Osteocyte (in vitro differentiated cells): ENCODE results near the gene TAAR1. TPM values are rescaled to one million over a fixed set of nuclear protein-coding genes. Genes with fewer than 3 reads are reported as not detected.

Experiments used
- DNase-seq: peaks from one replicate; pipeline ENCODE4 v3.0.0; 2021; ENCODE audit warnings: mixed read lengths; ENCODE audit not compliant: unreplicated experiment; ENCODE audit errors: extremely low spot score
- H3K27ac Mint-ChIP-seq: one replicate; pipeline ENCODE4 v1.8.0; 2021; ENCODE audit warnings: mild to moderate bottlenecking, mixed read lengths; ENCODE audit not compliant: unreplicated experiment
- H3K27me3 Mint-ChIP-seq: one replicate; pipeline ENCODE4 v1.8.0; 2021; ENCODE audit warnings: mixed read lengths; ENCODE audit not compliant: unreplicated experiment
- H3K36me3 Mint-ChIP-seq: one replicate; pipeline ENCODE4 v1.8.0; 2021; ENCODE audit warnings: mixed read lengths; ENCODE audit not compliant: unreplicated experiment
- H3K4me1 Mint-ChIP-seq: one replicate; pipeline ENCODE4 v1.8.0; 2021; ENCODE audit warnings: mixed read lengths; ENCODE audit not compliant: unreplicated experiment
- H3K4me3 Mint-ChIP-seq: one replicate; pipeline ENCODE4 v1.8.0; 2021; ENCODE audit warnings: mild to moderate bottlenecking, moderate library complexity, mixed read lengths; ENCODE audit not compliant: unreplicated experiment
- H3K9me3 Mint-ChIP-seq: one replicate; pipeline ENCODE4 v1.8.0; 2021; ENCODE audit warnings: mixed read lengths; ENCODE audit not compliant: unreplicated experiment
- total RNA-seq: library from RNA; stranded (reverse); gene quantifications from 2 replicates; pipeline ENCODE4 v1.2.1, GENCODE V29; 2021
- TF ChIP-seq, protein P1 (sequence below): fragments of 200-600 bp; sonication (generic); IDR thresholded peaks from 2 replicates; pipeline ENCODE4 v1.5.0; 2021; ENCODE audit warnings: antibody characterized with exemption, mild to moderate bottlenecking, moderate library complexity

The TAAR1 gene
- total RNA-seq, 1 donor from 2014 or later: not detected

DNA sequence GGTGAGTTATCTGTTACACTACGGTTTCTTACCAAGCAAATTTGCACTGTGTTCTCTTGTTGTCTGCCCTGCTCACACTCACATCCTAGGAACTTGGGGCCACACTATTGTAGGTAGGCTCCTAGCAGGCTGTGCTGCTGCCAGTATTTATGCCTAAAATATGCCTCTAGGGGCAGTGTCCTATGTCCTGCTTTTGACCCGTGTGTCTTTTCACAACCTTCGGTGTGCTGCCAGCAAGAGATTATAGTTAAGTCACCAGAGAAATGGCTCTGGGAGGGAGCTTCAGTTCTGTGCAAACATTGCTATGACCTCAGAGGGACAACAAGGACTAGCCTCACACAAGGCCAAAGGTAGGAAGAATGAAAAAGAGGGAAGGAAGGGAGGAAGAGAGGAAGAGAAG lies 60.5 kb downstream of the TAAR1 start:
- DNase-seq: no peak
- TF ChIP-seq, protein P1, sequence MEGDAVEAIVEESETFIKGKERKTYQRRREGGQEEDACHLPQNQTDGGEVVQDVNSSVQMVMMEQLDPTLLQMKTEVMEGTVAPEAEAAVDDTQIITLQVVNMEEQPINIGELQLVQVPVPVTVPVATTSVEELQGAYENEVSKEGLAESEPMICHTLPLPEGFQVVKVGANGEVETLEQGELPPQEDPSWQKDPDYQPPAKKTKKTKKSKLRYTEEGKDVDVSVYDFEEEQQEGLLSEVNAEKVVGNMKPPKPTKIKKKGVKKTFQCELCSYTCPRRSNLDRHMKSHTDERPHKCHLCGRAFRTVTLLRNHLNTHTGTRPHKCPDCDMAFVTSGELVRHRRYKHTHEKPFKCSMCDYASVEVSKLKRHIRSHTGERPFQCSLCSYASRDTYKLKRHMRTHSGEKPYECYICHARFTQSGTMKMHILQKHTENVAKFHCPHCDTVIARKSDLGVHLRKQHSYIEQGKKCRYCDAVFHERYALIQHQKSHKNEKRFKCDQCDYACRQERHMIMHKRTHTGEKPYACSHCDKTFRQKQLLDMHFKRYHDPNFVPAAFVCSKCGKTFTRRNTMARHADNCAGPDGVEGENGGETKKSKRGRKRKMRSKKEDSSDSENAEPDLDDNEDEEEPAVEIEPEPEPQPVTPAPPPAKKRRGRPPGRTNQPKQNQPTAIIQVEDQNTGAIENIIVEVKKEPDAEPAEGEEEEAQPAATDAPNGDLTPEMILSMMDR: no peak

DNA sequence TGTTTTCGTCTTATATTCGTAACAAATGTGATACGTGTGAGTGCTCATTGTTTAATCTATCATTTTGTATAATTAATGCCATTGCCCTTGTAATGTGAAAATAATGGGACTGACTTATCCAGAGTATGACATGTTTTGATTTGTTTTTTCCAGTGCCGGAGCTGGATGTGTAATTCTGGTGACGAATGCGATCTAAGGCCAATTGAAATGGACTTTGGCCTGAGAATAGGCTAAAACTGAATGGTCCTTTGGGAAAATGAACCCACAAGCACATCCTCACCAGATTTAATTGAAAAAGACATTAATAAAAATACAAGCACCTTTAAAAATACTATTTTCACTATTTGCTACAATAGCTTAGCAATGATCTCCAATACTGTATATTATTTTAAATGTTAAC lies 62.8 kb downstream of the TAAR1 start:
- Mint-ChIP-seq H3K4me1 (no peaks in the 10 kb centered on the region), H3K27me3 (peaks cover 44% of the 10 kb centered on the region), H3K4me3 (no peak overlapping the region), H3K27ac (no peak overlapping the region), H3K36me3 (no peaks in the 10 kb centered on the region), H3K9me3 (no peaks in the 10 kb centered on the region)
- DNase-seq: no peak
- TF ChIP-seq, protein P1: no peak

More for the DNA sequence above, 60.5 kb downstream of the TAAR1 start:
- H3K27me3 Mint-ChIP-seq: peaks cover 26% of the 10 kb centered on the region
- no peak overlapping the region for H3K27ac Mint-ChIP-seq
- no peaks in the 10 kb centered on the region for H3K4me1 Mint-ChIP-seq
- H3K4me3 Mint-ChIP-seq: no peak overlapping the region
- no peaks in the 10 kb centered on the region for H3K36me3 Mint-ChIP-seq
- H3K9me3 Mint-ChIP-seq: no peaks in the 10 kb centered on the region

Other genes starting within 250 kb of the TAAR1 start
- gene STX7, start 146.1 kb downstream of the TAAR1 start, total RNA-seq: 49.3 and 55.4 TPM in 2 replicates
- not detected in 2 replicates for gene TAAR9, start 120.9 kb downstream of the TAAR1 start, total RNA-seq
- not detected in 2 replicates for gene TAAR8, start 106.5 kb downstream of the TAAR1 start, total RNA-seq
- not detected in 2 replicates for gene TAAR6, start 88.9 kb downstream of the TAAR1 start, total RNA-seq
- not detected in 2 replicates for gene TAAR5, start 69.4 kb downstream of the TAAR1 start, total RNA-seq
- not detected in 2 replicates for gene TAAR2, start 34.9 kb downstream of the TAAR1 start, total RNA-seq
- gene VNN1, start 54.9 kb upstream of the TAAR1 start, total RNA-seq: not detected in 2 replicates
- not detected in 2 replicates for gene VNN2, start 98.7 kb upstream of the TAAR1 start, total RNA-seq
- gene SLC18B1, start 139.5 kb upstream of the TAAR1 start, total RNA-seq: 3.3 and 4.9 TPM in 2 replicates
- 934 and 950 TPM in 2 replicates for gene RPS12, start 155.4 kb upstream of the TAAR1 start, total RNA-seq